ENCODE data around the gene CD300LD.
"Not testable (repeated sequence)": the region's sequence is repeated elsewhere in the genome, so short reads cannot be mapped to it uniquely, and the experiment has no call there.

The CD300LD gene

DNA sequence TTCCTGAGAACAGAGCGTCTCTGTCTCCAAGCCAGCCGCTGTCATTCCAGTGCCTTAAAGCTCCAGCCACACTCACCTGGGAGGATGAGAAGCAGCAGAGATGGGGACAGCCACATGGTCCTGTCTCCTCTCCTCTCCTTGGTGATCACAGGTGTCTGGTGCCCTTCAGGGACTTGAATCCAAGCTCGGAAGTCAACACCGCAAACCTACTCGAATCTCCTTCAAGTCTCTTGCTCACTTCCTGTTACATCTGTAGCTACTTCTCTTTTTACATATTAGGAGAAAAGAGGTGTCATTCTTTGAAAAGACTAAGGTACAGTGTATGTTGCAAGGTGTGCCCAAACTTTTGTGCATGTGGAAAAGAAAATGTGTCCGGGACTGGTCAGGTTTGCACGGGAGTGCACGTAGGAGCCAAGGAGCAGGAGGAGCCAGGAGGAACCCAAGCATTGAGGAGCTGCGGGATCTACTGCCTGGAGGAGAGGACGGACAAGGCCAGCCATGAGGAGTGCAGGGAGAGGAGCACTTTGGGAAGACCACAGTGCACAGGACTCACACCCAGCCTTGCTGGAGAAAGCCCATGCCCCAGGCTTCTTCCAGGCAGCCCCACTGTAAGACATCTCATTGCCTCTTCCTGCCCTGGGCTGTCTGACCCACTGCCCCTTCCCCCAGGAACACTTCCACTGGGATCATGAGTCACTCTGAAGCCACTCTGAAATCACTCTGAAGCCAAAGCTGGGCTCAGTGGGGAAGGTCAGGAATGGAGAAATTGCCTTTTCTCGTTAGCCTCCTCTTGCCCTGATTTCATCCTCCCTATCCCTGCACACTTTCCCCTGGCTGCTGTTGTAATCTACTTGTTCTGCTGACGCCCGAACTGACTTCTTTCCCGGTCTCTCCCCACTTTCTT is at the start of gene CD300LD:
Gene CD300LD (minus strand): TSS at position 197 of the 904 bp plus-strand sequence. CDS start 81 bp downstream, at position 116.
- DNase-seq (ENCODE audit: low spot score), result no peak

DNA sequence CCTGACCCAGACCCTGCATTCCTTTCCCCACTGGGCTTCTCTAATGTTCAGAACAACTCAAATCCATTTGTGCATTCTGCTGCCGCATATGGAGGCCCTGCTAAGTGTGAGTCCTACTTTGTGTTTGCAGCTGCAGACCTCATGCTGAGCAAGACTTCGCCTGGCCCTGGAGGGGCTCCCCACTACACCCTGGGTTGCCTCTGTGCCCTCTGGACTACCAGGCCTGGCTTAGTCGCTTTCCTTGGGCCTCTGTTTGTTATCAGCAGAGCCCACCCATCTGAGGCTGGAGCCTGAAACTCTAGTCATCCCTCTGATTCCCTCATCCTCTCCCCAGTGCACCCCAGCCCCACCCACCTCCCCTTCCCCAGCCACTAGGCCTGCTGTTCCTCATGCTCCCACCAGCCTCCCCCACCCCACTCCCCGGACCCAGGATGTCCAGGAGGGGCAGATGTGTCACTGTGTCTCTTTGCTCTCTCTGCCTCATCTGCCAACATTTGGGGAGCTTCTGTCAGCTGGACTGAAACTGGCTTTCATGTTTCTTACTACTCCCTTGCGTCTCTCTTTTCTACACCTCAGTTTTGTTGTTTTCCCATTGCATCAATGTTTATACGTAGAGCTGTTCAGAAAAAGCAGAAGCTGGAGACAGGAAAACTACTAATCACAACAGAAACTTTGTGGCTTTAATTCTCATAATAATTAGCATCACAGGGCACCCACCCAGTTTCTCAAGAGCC is 49.3 kb upstream of the CD300LD start:
- DNase-seq (ENCODE audit: low spot score), result no peak

DNA sequence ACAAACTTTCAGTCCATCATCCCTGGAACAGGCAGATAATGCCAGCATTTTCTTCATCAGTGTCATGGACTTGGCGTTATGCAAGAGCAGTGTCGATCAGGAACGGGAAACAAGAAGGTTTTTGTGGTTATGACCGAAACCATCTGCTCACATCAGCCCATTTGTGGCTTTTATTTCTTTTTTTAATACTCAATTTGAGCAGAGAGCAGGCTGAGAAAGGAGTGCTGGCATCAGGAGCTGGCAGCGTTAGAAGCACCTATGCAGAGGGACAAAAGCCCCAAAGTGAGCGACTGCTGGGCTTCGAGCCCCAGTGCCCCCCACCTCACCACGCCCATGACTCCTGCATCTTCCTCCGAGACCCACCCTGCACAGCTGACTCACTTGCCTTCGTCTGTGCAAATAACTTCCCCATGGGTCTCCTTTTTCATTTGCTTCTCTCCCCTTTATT is 47.6 kb upstream of the CD300LD start:
- no peak for DNase-seq (ENCODE audit: low spot score)

DNA sequence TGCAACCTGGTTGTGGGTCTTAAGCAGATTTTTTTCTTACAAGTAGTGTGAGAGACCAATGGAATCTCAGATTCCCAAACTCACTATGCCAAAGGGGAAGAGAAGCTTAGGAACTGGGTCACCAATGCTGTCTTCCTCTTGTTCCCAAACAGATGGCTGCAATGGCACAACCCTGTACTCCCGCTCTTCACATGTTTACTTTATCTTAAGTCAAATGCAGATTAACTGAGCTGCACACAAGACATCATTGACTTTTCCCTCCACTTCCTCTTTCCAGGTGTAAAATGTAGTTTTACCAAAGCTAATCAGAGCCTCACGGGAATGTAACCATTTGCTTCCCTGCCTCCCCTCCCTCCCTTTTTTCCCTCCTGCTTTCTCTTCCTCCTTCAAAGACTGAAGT is 45.8 kb upstream of the CD300LD start:
- DNase-seq (ENCODE audit: low spot score), result no peak

DNA sequence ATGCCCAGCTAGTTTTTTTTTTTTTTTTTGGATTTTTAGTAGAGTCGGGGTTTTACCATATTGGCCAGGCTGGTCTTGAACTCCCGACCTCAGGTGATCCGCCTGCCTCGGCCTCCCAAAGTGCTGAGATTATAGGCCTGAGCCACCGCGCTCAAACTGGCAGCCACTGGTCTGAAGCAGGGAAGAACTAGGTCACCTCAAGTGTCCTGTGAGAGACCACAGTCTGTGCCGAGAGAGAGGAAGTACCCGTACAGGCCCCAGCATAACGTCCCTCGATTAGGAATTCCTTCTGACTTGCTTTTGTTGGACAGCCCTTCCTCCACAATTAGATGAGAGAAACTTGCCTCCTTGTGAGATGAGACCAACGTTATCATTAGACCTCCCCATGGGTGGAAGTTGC is 45.2 kb upstream of the CD300LD start:
- DNase-seq (ENCODE audit: low spot score), result no peak

DNA sequence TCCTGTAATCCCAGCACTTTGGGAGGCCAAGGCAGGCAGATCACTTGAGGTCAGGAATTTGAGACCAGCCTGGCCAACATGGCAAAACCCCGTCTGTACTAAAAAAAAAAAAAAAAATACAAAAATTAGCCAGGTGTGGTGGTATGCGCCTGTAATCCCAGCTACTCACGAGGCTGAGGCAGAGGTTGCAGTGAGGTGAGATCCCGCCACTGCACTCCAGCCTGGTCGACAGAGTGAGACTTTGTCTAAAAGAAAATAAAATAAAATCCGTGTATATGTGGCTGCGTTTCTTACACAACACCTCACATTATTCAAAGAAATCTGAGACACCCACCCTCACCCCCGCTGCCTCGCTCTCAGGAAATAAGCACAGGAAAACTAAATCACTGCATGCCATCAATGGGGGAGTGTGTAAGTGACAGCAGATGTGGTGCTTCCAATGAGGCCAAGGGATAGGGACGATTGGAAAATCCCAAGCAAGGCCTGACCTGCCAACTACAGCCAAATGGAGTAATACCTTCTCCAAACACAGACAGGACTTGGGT is 44.5 kb upstream of the CD300LD start:
- DNase-seq (ENCODE audit: low spot score), result not testable (repeated sequence)

DNA sequence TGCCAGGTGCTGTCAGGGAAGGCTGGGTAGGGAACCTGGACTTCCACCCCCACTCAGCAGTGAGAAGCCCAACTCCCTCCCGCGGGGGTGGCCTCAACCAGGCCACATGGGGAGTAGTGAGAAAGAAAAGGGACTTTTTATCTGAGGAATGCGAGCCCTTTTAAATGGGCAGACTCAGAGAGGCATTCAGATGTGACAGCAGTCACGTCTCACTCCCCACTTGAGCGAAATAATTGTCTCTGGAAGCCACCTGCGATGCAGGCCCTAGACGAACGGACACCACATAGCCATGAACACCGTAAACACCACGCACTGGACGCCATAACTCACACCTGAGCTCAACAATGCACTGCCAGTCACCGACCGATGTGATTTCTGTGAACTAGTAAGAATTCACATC is 43.3 kb upstream of the CD300LD start:
- no peak for DNase-seq (ENCODE audit: low spot score)

DNA sequence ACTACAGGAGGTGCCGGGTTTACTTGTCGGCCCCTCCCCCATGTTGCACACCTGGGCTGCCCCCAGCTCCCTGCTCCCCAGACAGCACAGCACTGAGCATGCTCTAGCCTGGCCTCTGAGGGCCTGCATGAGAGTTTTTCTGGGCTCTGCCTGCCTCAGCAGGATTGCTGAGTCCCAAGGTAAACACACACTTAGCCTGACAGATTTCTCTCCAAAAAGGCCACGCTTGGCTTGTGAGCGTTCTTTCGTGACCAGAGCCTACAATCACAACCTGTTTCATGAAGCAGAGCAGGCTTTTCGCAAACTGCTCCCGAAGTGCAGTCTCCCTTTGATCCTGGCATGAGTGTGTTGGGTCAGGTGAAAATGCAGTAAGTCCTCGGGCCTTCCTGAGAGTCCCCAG is 41.2 kb upstream of the CD300LD start:
- DNase-seq (ENCODE audit: low spot score), result no peak

DNA sequence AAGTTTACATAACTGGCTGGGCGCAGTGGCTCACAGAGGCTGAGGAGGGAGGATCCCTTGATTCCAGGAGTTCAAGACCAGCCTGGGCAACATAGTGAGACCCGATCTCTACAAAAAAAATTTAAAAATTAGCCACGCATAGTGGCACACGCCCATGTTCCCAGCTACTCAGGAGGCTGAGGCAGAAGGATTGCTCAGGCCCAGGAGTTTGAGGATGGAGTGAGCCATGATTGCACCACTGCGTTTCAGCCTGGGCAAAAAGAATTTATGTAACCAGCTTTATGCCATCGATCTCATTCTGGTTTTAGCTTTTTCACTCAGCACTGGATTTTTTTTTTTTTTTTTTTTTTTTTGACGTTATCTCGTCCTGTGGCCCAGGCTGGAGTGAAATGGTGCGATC is 40.5 kb upstream of the CD300LD start:
- no peak for DNase-seq (ENCODE audit: low spot score)

DNA sequence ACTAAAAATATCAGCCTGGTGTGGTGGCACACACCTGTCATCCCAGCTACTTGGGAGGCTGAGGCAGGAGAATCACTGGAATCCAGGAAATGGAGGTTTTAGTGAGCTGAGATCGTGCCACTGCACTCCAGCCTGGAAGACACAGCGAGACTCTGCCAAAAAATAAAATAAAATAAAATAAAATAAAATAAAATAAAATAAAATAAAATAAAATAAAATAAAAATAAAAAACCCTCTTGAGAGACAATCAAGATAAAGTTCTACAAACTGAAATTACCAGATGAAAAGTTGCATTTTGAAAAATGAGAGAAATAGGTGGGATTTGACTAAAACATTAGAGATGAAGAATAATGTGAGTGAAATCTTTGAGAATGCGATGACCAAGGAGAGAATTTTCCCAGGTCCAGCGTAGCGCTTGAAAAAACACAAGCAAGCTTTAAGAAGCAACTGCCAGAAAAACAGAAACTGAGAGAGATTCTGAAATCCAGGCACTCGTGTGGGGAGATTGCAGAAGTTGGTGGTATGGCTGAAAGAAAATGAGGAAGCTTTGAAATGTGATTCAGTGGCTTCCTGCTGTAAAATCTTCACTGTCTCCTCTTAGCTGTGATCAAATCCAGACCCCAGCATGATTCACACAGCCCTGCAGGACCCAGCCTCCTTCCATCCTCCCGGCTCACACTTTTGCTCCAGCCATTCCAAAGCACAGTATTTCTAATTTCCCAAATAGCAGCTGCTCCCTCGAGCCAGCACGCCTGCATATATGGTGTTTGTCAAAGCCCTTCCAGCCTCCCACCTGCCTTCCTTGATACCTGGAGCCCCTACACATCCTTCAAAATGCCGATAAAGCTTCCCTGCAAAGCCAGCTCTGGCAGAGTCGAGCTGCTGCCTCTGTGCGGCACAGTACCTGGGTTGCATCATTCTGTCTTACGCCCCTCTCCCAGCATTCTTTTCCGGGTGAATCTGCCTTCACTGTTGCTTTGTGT is 39.7 kb upstream of the CD300LD start:
- DNase-seq (ENCODE audit: low spot score), result no peak

DNA sequence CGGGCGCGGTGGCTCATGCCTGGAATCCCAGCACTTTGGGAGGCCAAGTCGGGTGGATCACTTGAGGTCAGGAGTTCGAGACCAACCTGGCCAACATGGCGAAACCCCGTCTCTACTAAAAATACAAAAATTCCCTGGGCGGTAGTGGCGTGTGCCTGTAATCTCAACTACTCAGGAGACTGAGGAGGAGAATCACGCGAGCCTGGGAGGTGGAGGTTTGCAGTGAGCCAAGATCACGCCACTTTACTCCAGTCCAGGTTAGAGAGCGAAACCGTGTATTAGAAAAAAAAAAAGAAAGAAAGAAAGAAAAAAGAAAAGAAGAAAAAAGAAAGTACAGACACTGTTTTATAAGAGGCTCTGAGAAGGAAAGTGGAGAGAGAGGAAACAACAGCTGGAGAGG is 38.2 kb upstream of the CD300LD start:
- DNase-seq (ENCODE audit: low spot score), result not testable (repeated sequence)

DNA sequence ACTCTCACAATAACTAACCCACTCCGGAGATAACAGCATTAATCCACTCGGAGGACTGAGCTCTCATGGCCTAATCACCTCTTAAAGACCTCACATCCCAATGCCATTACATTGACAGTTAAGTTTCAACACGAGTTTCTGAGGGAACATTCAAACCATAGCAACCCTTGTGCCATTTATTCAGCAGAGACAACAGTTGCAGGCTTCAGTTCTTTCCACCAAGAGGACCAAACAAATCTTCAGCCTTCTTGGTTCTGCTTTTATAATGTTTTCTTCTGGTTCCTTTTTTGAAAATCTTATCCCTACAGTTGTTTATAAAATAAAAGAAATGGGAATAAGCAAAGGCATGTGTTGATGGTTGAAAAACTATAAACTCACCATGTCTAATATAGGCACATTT is 33.6 kb upstream of the CD300LD start:
- no peak for DNase-seq (ENCODE audit: low spot score)

DNA sequence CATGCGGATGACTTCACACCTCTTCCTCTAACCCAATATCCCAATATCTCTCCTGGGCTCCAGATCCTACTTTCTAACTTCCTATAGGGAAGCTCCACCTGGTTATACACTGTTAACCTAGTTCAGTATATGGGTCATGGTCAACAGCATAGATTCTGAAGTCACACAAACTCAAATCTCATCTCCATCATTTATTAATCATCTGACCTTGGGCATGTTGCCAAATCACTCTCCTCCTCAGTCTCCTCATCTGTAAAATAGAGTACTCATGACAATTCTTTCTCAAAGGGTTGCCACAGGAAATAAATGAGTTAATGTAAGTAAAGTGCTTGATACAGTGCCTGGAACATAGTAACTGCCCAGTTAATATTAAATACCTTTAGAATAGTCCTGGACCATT is 32.0 kb upstream of the CD300LD start:
- no peak for DNase-seq (ENCODE audit: low spot score)

DNA sequence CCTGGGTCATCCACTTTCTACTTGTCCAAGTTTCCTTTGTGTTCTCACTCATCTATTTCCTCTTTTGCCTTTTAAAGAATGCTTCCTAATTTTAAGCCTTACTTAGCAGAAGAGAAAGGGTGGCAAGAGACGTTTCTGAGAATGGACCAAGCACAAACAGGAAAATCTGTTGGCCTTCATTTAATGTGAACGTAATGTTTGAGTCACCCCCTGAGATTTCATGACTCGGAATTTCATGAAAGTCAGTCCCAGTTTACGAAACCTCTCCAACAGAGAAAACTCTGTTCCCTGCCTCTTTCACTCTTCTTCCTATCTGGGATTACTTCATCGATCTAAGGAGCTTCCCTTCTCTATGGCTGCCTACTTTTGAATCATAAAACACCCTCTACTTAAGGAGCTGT is 31.6 kb upstream of the CD300LD start, which contains the start of gene CD300E:
Gene CD300E (minus strand): TSS at position 46 of the 401 bp plus-strand sequence. CDS start 117 bp downstream, outside the sequence.
- no peak for DNase-seq (ENCODE audit: low spot score)

DNA sequence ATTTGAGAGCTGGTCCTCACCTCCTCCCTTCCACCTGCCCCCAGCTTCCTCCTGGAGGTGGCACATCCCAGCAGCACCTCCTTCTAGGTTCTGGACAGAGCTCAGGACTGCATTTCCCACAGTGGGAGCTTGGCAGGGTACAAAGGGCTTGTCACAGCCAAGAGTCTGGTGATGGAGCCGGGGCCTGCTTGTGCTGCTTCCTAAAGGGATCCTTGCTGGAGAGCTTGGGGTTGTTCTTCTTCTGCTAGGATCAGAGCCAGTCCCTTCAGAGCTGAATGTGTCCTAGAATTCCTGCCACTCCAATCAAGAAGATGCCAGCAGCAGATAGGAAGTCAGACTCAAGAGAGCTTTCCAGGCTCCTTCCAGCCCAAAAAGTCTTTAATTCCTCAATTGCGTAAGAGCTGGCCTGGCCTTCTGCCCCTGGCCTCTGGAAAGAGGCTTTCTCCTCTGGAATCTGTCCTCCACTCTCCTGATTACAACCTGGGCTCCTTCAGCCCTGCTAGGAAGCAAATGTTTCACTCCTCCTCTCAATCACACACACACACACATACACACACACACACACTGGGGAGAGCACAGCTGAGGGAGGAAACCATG is 27.1 kb upstream of the CD300LD start:
- DNase-seq (ENCODE audit: low spot score), result no peak

DNA sequence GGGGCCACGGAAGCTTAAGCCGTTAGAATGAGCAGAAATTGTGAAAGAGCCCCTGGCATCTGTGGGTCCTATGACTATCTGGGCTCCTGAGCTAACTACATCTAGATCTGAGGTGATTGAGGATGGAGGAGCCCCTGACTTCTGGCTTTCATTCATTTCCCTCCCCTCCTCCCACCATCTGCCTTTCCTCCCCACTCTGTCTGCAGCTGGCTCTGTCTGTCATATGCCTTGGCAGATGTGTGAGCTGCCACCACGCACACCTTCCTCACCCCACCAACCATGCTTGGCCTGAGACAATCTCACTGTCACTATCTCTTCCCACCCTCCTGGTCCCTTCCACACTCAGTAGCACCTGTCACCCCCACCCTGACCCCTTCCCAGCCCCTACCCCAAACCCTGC is 26.4 kb upstream of the CD300LD start:
- no peak for DNase-seq (ENCODE audit: low spot score)

DNA sequence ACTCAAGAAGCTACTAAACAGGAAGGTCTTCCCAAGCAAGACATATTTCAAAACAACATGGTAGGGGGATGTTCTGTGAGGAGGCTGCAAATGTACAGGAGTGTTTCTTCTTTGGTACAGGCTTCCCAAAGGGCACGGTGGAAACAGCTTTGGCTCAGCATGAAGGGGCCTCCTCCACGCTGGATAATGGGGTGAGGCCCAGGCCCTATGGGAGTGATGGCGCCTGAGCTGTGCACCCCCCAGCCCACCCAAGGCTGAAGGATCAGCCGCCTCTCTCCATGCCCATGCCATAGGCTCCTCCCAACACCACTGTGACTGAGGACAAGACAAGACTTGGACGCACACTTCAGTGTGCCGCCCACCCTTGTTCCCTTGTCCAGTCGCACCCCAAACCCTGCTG is 24.6 kb upstream of the CD300LD start:
- DNase-seq (ENCODE audit: low spot score), result no peak

DNA sequence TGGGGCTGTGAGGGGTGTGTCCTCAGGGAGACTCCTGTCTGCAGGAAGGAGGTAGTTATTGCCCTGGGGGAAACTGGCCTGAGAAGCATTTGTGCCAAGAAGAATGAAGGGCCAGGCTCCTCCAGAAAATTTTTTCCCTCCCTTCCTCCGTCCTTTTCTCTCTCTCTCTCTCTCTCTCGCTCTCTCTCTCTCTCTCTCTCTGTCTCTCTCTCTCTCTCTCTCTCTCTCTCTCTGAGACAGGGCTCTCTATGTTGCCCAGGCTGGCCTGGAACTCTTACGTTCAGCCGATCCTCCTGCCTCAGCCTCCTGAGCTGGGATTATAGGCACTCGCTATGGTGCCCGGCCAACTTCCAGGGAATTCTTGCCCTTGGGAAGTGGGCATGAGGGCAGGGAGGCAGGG is 20.0 kb upstream of the CD300LD start:
- DNase-seq (ENCODE audit: low spot score), result no peak

DNA sequence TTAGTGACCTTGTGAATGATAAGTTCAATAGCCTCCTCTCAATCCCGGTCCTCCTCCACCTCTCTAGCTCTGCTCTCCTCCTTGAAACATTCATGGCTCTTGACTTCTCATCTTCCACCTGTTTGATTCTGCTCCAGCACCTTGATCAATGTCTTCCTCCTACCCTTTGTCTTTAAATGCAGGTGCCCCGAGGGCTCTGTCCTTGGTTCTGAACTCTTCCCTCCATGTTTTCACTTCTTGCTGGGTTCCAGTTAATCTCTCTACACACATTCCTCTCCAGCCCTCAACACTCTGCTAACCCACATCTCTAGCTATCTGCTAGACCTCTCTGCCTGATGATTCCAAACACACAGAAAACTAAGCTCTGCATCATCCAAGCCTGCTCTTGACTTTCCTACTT is 18.0 kb upstream of the CD300LD start:
- no peak for DNase-seq (ENCODE audit: low spot score)

DNA sequence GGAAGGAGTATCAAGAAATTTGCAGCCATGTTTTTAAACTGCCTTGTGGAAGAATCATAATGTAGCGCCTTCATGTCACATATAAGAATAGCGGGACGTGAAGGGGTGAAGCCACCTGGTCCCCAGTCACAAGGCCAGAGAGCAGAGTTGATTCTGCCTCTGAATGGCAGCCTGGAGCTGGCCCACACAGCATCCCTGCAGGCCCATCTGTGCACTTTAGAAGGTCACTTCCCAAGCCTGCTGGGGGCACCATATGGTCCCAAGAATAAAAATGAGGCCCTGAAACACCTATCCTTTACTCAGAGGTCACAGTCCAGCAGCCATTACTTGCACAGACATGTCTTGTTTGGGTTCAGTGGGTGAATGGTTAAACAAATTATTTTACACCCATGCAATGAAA is 16.4 kb upstream of the CD300LD start:
- no peak for DNase-seq (ENCODE audit: low spot score)

DNA sequence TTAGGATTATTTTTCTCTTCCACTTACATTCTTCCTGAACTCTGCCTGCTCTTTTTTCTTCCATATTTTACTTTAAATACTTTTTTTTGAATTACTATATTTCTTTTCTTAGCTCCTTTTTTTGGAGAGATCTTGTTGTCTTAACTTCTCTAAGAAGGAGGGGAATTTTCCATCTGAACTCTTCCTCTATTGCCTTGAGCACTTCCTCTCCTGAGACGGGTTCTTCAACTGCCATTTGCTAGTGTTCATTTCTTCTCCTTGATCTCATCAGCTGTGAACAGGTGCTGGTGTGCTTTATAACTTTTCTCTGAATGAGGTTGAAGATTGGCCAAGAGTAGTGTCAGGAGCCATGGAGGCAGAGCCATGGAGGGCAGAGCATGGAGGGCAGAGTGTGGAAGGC is 15.1 kb upstream of the CD300LD start:
- DNase-seq (ENCODE audit: low spot score), result no peak

Measured in RKO (cell line).